ENCODE data around the gene ILRUN. TPM values are rescaled to one million over a fixed set of nuclear protein-coding genes. Genes with fewer than 3 reads are reported as not detected.

Gene ILRUN
- total and polyA plus RNA-seq, 2 experiments from 2014 or later: 17.6 to 80.1 TPM

DNA sequence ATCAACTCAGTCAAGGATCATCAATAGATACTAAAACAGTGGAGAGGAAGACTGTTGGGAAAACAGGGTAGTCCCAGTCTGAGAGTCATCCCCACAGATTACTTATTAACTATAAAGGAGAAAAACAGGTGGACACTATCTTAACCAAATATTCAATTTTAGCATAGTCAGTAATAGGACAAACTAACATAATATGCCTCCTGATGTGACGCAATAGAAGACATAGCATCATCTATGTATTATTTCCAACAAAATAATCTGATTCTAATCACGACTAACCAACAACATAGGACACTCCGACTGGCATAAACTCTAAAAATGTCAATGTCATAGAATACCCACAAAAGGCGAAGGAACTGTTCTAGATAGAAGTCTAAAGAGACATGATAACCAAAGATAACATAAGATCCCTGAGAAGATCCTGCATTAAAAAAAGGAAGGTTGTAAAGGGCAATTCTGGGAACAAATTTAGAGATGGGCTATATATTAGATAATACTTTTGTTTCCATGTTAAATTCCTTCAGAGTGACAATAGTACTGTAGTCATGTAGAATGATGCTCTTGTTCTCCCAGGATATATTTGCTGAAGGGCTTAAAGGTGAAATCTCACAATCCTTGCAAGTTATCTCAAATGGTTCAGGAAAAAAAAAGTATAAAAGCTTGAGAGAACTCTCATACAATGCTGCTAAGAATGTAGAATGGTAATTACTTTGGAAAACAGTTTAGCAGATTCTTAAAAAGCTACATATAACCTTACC, 28.9 kb downstream of the ILRUN start:
- H3K4me1 Mint-ChIP-seq: peaks cover 18% of the 10 kb centered on the region; the same call in 2 of the 3 replicates
- DNase-seq (ENCODE audit: low spot score) (no peak), ATAC-seq (no peak)
- no peak overlapping the region for H3K4me3 Mint-ChIP-seq
- H3K27me3 Mint-ChIP-seq (ENCODE audit: insufficient read depth, low read depth, poor library complexity): no peaks in the 10 kb centered on the region
- H3K4me3 ChIP-seq: no peak overlapping the region
- peaks cover 100% of the 10 kb centered on the region for H3K79me2 ChIP-seq (replicated peaks; ENCODE audit: insufficient read depth)
- H3K36me3 ChIP-seq (ENCODE audit: insufficient read depth): no peaks in the 10 kb centered on the region
- H3K27ac ChIP-seq (ENCODE audit: low read depth): no peak overlapping the region
- H3F3A ChIP-seq (replicated peaks; ENCODE audit: low read depth): no peaks in the 10 kb centered on the region
- peaks cover 11% of the 10 kb centered on the region for H4K20me1 ChIP-seq (replicated peaks; ENCODE audit: insufficient read depth)
- no peak overlapping the region for H3K4me2 ChIP-seq
- no peaks in the 10 kb centered on the region for H3K9me3 Mint-ChIP-seq
- H2AFZ ChIP-seq: no peak overlapping the region
- H3K4me1 ChIP-seq (ENCODE audit: insufficient read depth): peaks cover 24% of the 10 kb centered on the region
- no peaks in the 10 kb centered on the region for H3K27me3 ChIP-seq (ENCODE audit: insufficient read depth)
- H3K9me2 ChIP-seq (ENCODE audit: insufficient read depth): no peaks in the 10 kb centered on the region
- H3K27ac Mint-ChIP-seq: no peak overlapping the region
- no peak for TF ChIP-seq CREB1 (CRISPR knock-in tag; IDR thresholded peaks at IDR 0.05; ENCODE audit: low read depth)
- TF ChIP-seq, protein P1, sequence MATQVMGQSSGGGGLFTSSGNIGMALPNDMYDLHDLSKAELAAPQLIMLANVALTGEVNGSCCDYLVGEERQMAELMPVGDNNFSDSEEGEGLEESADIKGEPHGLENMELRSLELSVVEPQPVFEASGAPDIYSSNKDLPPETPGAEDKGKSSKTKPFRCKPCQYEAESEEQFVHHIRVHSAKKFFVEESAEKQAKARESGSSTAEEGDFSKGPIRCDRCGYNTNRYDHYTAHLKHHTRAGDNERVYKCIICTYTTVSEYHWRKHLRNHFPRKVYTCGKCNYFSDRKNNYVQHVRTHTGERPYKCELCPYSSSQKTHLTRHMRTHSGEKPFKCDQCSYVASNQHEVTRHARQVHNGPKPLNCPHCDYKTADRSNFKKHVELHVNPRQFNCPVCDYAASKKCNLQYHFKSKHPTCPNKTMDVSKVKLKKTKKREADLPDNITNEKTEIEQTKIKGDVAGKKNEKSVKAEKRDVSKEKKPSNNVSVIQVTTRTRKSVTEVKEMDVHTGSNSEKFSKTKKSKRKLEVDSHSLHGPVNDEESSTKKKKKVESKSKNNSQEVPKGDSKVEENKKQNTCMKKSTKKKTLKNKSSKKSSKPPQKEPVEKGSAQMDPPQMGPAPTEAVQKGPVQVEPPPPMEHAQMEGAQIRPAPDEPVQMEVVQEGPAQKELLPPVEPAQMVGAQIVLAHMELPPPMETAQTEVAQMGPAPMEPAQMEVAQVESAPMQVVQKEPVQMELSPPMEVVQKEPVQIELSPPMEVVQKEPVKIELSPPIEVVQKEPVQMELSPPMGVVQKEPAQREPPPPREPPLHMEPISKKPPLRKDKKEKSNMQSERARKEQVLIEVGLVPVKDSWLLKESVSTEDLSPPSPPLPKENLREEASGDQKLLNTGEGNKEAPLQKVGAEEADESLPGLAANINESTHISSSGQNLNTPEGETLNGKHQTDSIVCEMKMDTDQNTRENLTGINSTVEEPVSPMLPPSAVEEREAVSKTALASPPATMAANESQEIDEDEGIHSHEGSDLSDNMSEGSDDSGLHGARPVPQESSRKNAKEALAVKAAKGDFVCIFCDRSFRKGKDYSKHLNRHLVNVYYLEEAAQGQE (IDR thresholded peaks at IDR 0.05; ENCODE audit: unreplicated experiment): no peak
- TF ChIP-seq NANOG (IDR thresholded peaks at IDR 0.05; ENCODE audit: borderline replicate concordance): no peak
- H3K36me3 Mint-ChIP-seq (ENCODE audit: low read depth): no peaks in the 10 kb centered on the region

DNA sequence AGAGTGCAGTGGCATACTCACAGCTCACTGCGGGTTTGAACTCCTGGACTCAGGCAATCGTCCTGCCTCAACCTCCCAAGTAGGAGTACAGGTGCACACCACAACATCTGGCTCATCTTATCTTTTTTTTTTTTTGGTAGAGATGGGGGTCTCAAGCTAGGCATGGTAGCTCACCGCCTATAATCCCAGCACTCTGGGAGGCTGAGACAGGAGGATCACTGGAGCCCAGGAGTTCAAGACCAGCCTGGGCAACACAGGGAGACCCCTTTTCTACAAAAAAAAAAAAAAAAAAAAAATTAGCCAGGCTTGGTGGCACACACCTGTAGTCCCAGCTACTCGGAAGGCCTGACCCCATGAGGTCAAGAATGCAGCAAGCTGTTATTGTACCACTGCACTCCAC, 31.5 kb downstream of the ILRUN start:
- Histone ChIP-seq H3K4me3 (no peak overlapping the region), H3F3A (replicated peaks; ENCODE audit: low read depth) (no peaks in the 10 kb centered on the region), H4K20me1 (replicated peaks; ENCODE audit: insufficient read depth) (peaks cover 12% of the 10 kb centered on the region), H2AFZ (no peak overlapping the region), H3K9me2 (ENCODE audit: insufficient read depth) (no peaks in the 10 kb centered on the region), H3K27ac (ENCODE audit: low read depth) (no peak overlapping the region), H3K4me2 (no peak overlapping the region), H3K27me3 (ENCODE audit: insufficient read depth) (no peaks in the 10 kb centered on the region), H3K4me1 (ENCODE audit: insufficient read depth) (peaks cover 24% of the 10 kb centered on the region), H3K36me3 (ENCODE audit: insufficient read depth) (no peaks in the 10 kb centered on the region), H3K79me2 (replicated peaks; ENCODE audit: insufficient read depth) (peaks cover 96% of the 10 kb centered on the region)
- Mint-ChIP-seq H3K4me1 (peaks cover 18% of the 10 kb centered on the region; the same call in 2 of the 3 replicates), H3K36me3 (ENCODE audit: low read depth) (no peaks in the 10 kb centered on the region), H3K27me3 (ENCODE audit: insufficient read depth, low read depth, poor library complexity) (no peaks in the 10 kb centered on the region), H3K27ac (no peak overlapping the region), H3K4me3 (no peak overlapping the region), H3K9me3 (no peaks in the 10 kb centered on the region)
- DNase-seq (ENCODE audit: low spot score) (no peak), ATAC-seq (no peak)
- no peak for TF ChIP-seq ZNF114 (CRISPR knock-in tag; IDR thresholded peaks at IDR 0.05)
- no peak for TF ChIP-seq ZNF331 (CRISPR knock-in tag; IDR thresholded peaks at IDR 0.05; ENCODE audit: low read depth)
- TF ChIP-seq POLR2AphosphoS5 (IDR thresholded peaks at IDR 0.05; ENCODE audit: low read depth): no peak
- TF ChIP-seq CREB1 (CRISPR knock-in tag; IDR thresholded peaks at IDR 0.05; ENCODE audit: low read depth): no peak
- TF ChIP-seq EZH2 (IDR thresholded peaks at IDR 0.05; ENCODE audit: low read depth, unreplicated experiment): no peak
- TF ChIP-seq, protein P2, sequence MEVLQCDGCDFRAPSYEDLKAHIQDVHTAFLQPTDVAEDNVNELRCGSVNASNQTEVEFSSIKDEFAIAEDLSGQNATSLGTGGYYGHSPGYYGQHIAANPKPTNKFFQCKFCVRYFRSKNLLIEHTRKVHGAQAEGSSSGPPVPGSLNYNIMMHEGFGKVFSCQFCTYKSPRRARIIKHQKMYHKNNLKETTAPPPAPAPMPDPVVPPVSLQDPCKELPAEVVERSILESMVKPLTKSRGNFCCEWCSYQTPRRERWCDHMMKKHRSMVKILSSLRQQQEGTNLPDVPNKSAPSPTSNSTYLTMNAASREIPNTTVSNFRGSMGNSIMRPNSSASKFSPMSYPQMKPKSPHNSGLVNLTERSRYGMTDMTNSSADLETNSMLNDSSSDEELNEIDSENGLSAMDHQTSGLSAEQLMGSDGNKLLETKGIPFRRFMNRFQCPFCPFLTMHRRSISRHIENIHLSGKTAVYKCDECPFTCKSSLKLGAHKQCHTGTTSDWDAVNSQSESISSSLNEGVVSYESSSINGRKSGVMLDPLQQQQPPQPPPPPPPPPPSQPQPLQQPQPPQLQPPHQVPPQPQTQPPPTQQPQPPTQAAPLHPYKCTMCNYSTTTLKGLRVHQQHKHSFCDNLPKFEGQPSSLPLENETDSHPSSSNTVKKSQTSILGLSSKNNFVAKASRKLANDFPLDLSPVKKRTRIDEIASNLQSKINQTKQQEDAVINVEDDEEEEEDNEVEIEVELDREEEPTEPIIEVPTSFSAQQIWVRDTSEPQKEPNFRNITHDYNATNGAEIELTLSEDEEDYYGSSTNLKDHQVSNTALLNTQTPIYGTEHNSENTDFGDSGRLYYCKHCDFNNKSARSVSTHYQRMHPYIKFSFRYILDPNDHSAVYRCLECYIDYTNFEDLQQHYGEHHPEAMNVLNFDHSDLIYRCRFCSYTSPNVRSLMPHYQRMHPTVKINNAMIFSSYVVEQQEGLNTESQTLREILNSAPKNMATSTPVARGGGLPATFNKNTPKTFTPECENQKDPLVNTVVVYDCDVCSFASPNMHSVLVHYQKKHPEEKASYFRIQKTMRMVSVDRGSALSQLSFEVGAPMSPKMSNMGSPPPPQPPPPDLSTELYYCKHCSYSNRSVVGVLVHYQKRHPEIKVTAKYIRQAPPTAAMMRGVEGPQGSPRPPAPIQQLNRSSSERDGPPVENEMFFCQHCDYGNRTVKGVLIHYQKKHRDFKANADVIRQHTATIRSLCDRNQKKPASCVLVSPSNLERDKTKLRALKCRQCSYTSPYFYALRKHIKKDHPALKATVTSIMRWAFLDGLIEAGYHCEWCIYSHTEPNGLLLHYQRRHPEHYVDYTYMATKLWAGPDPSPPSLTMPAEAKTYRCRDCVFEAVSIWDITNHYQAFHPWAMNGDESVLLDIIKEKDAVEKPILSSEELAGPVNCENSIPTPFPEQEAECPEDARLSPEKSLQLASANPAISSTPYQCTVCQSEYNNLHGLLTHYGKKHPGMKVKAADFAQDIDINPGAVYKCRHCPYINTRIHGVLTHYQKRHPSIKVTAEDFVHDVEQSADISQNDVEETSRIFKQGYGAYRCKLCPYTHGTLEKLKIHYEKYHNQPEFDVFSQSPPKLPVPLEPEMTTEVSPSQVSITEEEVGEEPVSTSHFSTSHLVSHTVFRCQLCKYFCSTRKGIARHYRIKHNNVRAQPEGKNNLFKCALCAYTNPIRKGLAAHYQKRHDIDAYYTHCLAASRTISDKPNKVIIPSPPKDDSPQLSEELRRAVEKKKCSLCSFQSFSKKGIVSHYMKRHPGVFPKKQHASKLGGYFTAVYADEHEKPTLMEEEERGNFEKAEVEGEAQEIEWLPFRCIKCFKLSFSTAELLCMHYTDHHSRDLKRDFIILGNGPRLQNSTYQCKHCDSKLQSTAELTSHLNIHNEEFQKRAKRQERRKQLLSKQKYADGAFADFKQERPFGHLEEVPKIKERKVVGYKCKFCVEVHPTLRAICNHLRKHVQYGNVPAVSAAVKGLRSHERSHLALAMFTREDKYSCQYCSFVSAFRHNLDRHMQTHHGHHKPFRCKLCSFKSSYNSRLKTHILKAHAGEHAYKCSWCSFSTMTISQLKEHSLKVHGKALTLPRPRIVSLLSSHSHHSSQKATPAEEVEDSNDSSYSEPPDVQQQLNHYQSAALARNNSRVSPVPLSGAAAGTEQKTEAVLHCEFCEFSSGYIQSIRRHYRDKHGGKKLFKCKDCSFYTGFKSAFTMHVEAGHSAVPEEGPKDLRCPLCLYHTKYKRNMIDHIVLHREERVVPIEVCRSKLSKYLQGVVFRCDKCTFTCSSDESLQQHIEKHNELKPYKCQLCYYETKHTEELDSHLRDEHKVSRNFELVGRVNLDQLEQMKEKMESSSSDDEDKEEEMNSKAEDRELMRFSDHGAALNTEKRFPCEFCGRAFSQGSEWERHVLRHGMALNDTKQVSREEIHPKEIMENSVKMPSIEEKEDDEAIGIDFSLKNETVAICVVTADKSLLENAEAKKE (CRISPR knock-in tag; IDR thresholded peaks at IDR 0.05): no peak
- no peak for TF ChIP-seq EZH2phosphoT487 (IDR thresholded peaks at IDR 0.05; ENCODE audit: unreplicated experiment)

Measured in GM23338 (cell line).